ENCODE results near the gene PCDHGA1.
A peak's percentile ranks its signal among the peaks of the same experiment; 100 is the strongest.

- TF ChIP-seq POLR2A (IDR thresholded peaks at IDR 0.05): no peak
- TF ChIP-seq CTCF (IDR thresholded peaks at IDR 0.05 in 8 of 11, conservative IDR thresholded peaks at IDR 0.05 in 3 of 11): peak in 4 of 11 experiments; percentile 32 to 56 (median 48)
Measured at GRCh38 chr5:141558150-141558549, 227.8 kb downstream of the PCDHGA1 start.

All from spleen (tissue), 7 donors.